ENCODE data around the gene TMEM120B. TPM values are rescaled to one million over a fixed set of nuclear protein-coding genes. Genes with fewer than 3 reads are reported as not detected.
"Not testable (repeated sequence)": the region's sequence is repeated elsewhere in the genome, so short reads cannot be mapped to it uniquely, and the experiment has no call there.

TMEM120B gene
- total RNA-seq, 1 donor from 2014 or later: 12.6 TPM

DNA sequence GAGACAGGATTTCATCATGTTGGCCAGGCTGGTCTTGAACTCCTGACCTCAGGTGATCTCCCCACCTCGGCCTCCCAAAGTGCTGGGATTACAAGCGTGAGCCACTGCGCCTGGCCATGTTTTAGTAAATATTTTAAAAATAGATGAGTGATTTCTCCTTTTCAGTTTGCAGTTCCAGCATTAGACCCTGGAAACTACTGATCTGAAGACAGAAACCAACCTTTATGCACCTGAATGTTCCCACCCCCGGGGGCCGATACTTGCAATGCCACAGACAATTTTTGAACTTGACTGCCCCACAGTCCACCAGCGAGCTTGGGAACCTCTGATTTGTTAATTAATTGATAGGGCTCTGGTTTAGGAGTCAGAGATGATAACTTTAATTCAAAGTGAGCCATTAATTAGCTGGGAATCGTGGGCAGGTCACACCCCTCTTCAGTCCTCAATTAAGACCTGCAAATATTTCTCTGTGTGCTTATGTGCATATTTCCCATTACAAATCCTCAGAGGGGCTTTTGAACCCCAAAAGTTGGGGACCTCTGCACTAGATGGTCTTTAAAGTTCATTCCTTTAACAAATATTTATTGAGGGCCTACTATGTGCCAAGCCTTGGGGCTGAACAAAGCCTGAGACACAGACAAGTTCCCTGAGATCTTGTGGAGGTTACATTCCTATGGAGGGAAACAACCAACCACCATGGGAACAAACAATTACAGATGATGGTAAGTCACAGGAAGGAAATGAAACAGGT lies 4.1 kb upstream of the TMEM120B start:
- DNase-seq (ENCODE audit: low spot score): no peak

DNA sequence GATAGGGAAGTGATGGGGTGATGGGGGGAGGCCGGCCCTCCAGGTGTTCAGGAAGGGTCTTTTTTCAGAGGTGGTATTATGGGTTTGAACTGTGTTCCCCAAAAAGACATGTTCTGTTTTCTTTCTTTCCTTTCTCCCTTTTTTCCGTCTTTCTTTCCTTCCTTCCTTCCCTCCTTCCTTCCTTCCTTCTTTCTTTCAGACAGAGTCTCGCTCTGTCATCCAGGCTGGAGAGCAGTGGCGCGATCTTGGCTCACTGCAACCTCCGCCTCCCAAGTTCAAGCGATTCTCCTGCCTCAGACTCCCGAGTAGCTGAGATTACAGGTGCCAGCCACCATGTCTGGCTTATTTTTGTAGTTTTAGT lies 3.5 kb upstream of the TMEM120B start:
- DNase-seq (ENCODE audit: low spot score): not testable (repeated sequence)

- no peak for DNase-seq (ENCODE audit: low spot score)
Observed at GRCh38 chr12:121709478-121709961, 3.0 kb upstream of the TMEM120B start.

- no peak for DNase-seq (ENCODE audit: low spot score)
Observed at GRCh38 chr12:121711361-121712189, 977 bp upstream of the TMEM120B start.

- DNase-seq (ENCODE audit: low spot score): no peak
Observed at GRCh38 chr12:121712190-121712460, 427 bp upstream of the TMEM120B start.

DNA sequence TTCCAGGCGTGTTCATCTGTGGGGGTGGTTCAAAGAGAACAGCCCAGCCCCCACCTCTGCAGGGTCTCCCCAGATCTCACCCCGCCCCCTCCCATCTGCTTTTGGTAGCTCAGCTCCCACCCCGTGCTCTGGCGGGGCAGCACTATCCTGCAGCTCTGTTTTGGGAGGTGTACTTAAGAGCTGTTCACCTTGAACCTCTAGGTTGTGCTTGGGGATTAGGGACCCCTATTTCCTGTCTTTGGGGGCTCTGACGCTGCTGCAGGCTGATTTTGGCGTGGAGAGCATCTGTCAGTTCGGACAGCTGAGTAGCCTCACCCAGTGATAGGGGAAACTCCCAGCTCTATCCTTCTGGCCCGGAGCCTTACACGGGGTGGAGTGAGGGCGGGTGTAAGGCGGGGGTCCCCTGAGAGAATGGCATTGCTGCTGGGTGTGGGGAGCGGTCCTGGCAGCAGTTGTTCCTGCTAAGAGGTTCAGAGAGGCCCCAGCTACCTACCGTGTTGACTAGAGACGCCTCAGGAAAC lies 765 bp downstream of the TMEM120B start:
- DNase-seq (ENCODE audit: low spot score): no peak

- no peak for DNase-seq (ENCODE audit: low spot score)
Observed at GRCh38 chr12:121713793-121714192, 1.2 kb downstream of the TMEM120B start.

GRCh38 chr12:121715055-121715454 lies 2.5 kb downstream of the TMEM120B start:
- DNase-seq (ENCODE audit: low spot score): not testable (repeated sequence)

DNA sequence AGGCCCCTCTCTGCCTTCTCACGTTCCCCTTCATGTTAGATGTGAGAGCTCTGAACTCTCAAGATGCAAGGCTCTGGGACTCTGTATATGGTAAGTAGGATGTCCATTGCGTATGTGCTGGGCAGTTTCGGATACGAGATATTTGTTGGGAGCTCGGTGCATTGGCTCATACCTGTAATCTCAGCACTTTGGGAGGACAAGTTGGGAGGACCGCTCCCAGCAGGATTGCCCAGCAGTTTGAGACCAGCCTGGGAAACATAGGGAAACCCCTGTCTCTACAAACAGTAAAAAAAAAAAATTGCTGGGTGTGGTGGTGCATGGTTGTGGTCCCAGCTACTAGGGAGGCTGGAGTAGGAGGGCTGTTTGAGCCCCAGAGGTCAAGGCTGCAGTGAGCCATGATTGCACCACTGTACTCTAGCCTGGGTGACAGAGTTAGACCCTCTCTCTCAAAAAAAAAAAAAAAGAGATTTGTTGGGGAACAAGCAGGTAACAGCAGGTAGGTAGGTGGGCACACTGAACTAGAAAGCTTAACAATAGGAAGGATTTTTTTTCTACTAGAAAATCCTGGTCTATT lies 3.4 kb downstream of the TMEM120B start:
- DNase-seq (ENCODE audit: low spot score): no peak

DNA sequence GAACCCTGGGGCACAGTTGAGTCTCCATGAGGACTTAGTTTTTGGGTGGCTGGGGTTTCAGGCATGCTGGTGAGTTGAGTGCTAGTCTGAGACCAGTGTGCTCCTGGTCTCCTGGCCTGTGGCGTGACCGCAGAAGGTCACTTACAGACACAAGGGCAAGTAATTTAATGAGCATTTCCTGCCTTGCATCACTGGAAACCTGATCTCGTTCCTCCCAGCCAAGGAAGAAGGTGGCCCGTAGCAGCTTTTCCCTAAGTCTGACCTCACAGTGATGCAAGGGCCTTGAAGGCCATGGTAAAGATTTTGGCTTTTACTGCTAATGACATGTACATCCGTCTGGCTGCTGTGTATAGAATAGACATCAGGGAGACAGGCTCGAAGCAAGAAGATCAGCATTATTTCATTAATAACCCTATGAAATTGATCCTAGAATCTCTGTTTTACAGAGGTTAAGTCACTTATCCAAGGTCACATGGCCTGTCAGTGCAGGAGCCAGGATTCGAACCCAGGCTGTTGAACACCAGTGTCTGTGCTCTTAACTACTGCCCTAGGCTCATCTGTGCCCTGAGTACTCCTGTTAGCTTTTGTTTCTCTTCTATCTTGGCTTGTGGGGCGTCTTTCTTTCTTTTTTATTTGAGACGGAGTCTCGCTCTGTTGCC lies 4.6 kb downstream of the TMEM120B start:
- DNase-seq (ENCODE audit: low spot score): no peak

GRCh38 chr12:121718653-121719239 lies 6.2 kb downstream of the TMEM120B start:
- DNase-seq (ENCODE audit: low spot score): no peak

DNA sequence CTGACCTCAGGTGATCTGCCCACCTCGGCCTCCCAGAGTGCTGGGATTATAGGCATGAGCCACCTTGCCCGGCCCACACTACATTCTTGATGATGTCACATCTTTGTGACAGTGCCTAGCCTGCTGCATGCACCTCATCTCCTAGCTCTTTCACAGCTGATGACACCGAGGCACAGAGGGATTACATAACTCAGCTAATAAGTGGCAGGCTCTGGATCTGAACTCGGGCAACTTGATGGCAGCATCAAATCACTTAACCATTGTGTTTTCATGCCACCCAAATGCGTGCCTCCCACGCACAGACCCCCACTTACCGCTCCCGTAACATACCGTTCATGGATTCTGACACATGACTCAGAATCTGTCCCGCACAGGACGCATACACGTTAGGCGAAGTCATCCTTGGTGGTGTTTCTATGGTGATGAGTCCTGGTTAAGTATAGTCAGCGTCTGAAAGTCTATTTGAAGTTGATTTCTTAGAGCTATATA lies 7.4 kb downstream of the TMEM120B start:
- no peak for DNase-seq (ENCODE audit: low spot score)

DNA sequence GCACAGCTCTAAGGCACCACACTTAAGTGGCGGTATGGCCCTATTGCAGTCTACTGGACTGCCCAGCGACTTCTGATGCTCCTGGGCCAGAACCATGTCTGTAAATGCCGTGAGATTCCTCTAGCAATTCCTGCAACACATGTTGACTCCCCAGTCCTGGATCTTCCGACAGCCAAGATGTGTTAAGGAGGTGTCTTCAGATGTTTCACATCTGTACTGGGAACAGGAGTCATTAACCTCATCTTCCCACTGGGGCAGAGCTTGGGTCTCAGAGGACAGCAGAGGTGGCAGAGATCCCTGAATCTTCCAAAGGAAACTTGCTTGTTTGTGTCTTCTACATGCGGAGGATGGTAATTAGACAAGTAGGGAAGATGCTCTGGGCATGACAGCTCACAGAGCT lies 8.2 kb downstream of the TMEM120B start:
- no peak for DNase-seq (ENCODE audit: low spot score)

DNA sequence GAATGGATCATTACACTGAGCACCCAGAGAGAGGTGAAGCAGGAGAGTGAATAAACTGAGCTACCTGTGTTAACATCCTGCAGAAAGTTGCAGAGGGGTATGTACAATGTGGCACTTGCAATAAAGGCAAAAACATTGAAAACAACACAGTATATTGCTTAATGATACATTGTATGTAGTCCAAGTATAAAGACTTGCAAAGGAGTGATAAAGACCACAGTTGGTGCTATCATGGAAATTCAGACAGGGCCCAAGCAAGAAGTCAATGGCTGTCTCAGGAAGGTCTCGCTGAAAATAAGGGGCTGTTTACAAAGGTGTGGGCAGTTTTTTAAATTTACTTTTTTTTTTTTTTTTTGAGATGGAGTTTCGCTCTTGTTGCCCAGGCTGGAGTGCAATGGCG lies 10.0 kb downstream of the TMEM120B start:
- no peak for DNase-seq (ENCODE audit: low spot score)

DNA sequence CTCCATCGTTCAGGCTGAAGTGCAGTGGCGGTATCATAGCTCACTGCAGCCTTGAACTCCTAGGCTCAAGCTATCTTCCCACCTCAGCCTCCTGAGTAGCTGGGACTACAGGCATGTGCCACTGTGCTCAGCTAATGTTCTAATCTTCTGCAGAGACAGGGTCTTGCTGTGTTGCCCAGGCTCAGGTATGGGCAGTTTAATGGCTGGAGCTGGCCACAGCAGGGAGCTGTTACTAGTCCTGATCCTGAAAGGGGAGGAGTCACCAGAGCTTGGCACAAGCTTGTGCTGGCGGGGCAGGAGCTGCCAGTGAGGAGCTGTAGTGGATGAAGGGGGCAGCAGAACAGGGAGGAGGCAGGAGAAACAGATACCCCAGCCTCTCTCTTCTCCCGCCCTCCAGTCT lies 10.6 kb downstream of the TMEM120B start:
- no peak for DNase-seq (ENCODE audit: low spot score)

- no peak for DNase-seq (ENCODE audit: low spot score)
Observed at GRCh38 chr12:121724925-121725324, 12.4 kb downstream of the TMEM120B start.

DNA sequence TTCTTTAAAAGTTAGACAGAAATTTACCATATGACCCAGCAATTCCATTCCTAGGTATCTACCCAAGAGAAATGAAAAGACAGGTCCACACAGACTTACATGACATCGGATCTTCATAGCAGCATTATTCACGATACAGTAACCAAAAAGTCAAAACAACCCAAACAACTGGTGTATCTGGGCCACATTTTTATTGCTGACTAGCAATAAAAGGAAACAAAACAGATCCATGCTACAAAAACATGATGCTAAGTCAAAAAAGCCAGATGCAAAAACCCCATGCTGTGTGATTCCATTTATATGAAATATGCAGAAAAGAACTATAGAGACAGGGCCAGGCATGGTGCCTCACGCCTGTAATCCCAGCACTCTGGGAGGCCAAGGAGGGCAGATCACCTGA lies 12.9 kb downstream of the TMEM120B start:
- no peak for DNase-seq (ENCODE audit: low spot score)

DNA sequence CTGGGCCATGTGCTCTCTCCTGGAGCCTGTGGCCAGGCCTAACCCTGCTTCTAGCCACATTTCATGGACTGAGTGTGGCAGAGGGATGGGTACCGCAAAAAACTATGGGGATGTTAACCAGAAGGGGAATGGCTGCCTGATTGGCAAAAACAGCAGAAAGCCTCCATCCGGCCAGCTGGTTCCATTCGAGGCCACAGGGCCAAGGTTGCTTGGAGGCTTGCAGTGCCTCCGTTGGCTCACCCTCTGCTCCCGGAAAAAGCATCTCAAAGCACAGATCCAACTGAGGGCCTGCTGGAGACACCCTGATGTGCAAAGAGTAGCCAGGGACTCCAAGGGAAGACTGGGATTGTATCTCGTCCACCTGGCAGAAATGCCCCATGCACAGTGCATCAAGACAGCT lies 16.5 kb downstream of the TMEM120B start:
- no peak for DNase-seq (ENCODE audit: low spot score)

- no peak for DNase-seq (ENCODE audit: low spot score)
Observed at GRCh38 chr12:121731473-121731872, 18.9 kb downstream of the TMEM120B start.

DNA sequence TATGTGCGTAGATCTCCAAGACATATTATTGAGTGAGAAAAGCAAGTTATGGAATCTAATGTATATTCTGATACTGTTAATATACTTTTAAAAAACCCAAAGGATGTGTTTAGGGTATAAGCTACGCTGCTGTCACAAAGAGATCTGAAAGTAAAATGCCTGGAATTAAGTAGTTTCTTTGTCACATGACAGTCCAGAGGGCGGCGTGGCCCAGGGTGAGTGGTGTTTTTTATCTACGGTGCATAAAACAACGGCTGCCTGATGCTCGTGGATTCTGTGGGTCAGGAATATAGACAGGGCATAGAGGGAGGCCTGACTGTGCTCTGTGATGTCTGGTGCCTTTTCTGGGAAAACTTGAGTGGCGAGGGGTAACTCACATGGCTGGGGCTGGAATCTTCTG lies 21.3 kb downstream of the TMEM120B start:
- DNase-seq (ENCODE audit: low spot score): no peak

GRCh38 chr12:121738340-121738858 lies 25.8 kb downstream of the TMEM120B start:
- no peak for DNase-seq (ENCODE audit: low spot score)
